IMR-90 (cell line): ENCODE data around the gene SLC6A4. TPM values are rescaled to one million over a fixed set of nuclear protein-coding genes. Genes with fewer than 3 reads are reported as not detected.

Experiments
- ATAC-seq: fragments of 200-7000 bp; cut with Tn5 transposase; 2 replicates; pipeline ENCODE4 v1.9.1; 2020; ENCODE audit warnings: low read depth, mild to moderate bottlenecking, moderate library complexity
- BruUV-seq: library from RNA; stranded (reverse); fragments of 400-500 nt; replicated peaks from 2 replicates; lab custom pipeline; 2021; lab: Mats Ljungman, UMichigan
- CTCF ChIA-PET: fragments of 300-600 bp; formaldehyde crosslinking; extraction: SDS; loops from one replicate; lab custom pipeline; 2021; ENCODE audit warnings: antibody characterized with exemption; lab: Yijun Ruan, JAX
- POLR2A ChIA-PET: fragments of 300-600 bp; sonication (Branson Sonifier 250); formaldehyde crosslinking; loops from one replicate; lab custom pipeline; 2022; ENCODE audit warnings: antibody characterized with exemption; ENCODE audit not compliant: unreplicated experiment; lab: Charles Lee
- DNase-seq: peaks from one replicate; pipeline ENCODE4 v3.0.0; 2013
- H2AFZ ChIP-seq: replicated peaks from 2 replicates; pipeline ENCODE3; 2013; ENCODE audit warnings: low read length, mild to moderate bottlenecking; ENCODE audit not compliant: poor library complexity
- H2AK5ac ChIP-seq: 2 replicates; pipeline ENCODE4 v1.6.1; 2013; ENCODE audit warnings: low read depth, low read length, inconsistent platforms
- H2AK9ac ChIP-seq: replicated peaks from 2 replicates; pipeline ENCODE3; 2013; ENCODE audit warnings: mild to moderate bottlenecking, low read depth, low read length, moderate library complexity; ENCODE audit not compliant: poor library complexity
- H2BK120ac ChIP-seq: 2 replicates; pipeline ENCODE4 v1.6.1; 2013; ENCODE audit warnings: low read depth, low read length, inconsistent platforms
- H2BK15ac ChIP-seq: 3 replicates; pipeline ENCODE4 v1.6.1; 2013; ENCODE audit warnings: low read depth, low read length, inconsistent platforms
- H2BK20ac ChIP-seq: 2 replicates; pipeline ENCODE4 v1.6.1; 2013; ENCODE audit warnings: low read depth, mild to moderate bottlenecking, inconsistent platforms, low read length, moderate library complexity
- H2BK5ac ChIP-seq: 2 replicates; pipeline ENCODE4 v1.6.1; 2013; ENCODE audit warnings: mild to moderate bottlenecking, low read depth, low read length, inconsistent platforms; ENCODE audit not compliant: poor library complexity, severe bottlenecking
- H3K14ac ChIP-seq: replicated peaks from 2 replicates; pipeline ENCODE4 v1.6.1; 2013; ENCODE audit warnings: low read depth, low read length, inconsistent platforms
- H3K18ac ChIP-seq: 2 replicates; pipeline ENCODE4 v1.6.1; 2013; ENCODE audit warnings: low read depth, low read length, control low read depth
- H3K23ac ChIP-seq: 2 replicates; pipeline ENCODE4 v1.6.1; 2013; ENCODE audit warnings: low read depth, low read length, inconsistent platforms
- H3K27ac ChIP-seq: 2 replicates; pipeline ENCODE4 v1.5.1; 2013; ENCODE audit warnings: mild to moderate bottlenecking, control low read depth, low read length; ENCODE audit not compliant: insufficient read depth
- H3K27me3 ChIP-seq: 2 replicates; pipeline ENCODE4 v1.6.1; 2013; ENCODE audit warnings: low read length; ENCODE audit not compliant: control insufficient read depth, insufficient read depth
- H3K36me3 ChIP-seq: 2 replicates; pipeline ENCODE4 v1.6.1; 2013; ENCODE audit warnings: low read length, mixed read lengths; ENCODE audit not compliant: control insufficient read depth, insufficient read depth
- H3K4ac ChIP-seq: 2 replicates; pipeline ENCODE4 v1.6.1; 2013; ENCODE audit warnings: low read depth, low read length, inconsistent platforms
- H3K4me1 ChIP-seq: 2 replicates; pipeline ENCODE4 v1.6.1; 2013; ENCODE audit warnings: low read length, mixed read lengths; ENCODE audit not compliant: control insufficient read depth, insufficient read depth
- H3K4me2 ChIP-seq: 2 replicates; pipeline ENCODE4 v1.6.1; 2013; ENCODE audit warnings: low read depth, mild to moderate bottlenecking, control low read depth, low read length, moderate library complexity
- H3K4me3 ChIP-seq: 2 replicates; pipeline ENCODE4 v1.5.1; 2013; ENCODE audit warnings: low read depth, mild to moderate bottlenecking, control low read depth, low read length, moderate library complexity; ENCODE audit not compliant: insufficient read depth
- H3K56ac ChIP-seq: 2 replicates; pipeline ENCODE4 v1.6.1; 2013; ENCODE audit warnings: low read length, inconsistent platforms; ENCODE audit not compliant: insufficient read depth; ENCODE audit errors: extremely low read depth
- H3K79me1 ChIP-seq, 2 experiments: 2 replicates each; pipeline ENCODE4 v1.6.1; 2013; ENCODE audit warnings: low read length in 2 of 2, inconsistent platforms in 1 of 2, low read depth in 1 of 2
- H3K9ac ChIP-seq: 2 replicates; pipeline ENCODE4 v1.6.1; 2013; ENCODE audit warnings: low read depth, low read length, control low read depth
- H3K9me1 ChIP-seq: 2 replicates; pipeline ENCODE4 v1.6.1; 2013; ENCODE audit warnings: low read length, inconsistent platforms; ENCODE audit not compliant: insufficient read depth
- H3K9me3 ChIP-seq: 2 replicates; pipeline ENCODE4 v1.6.1; 2013; ENCODE audit warnings: low read length; ENCODE audit not compliant: control insufficient read depth, insufficient read depth
- H4K20me1 ChIP-seq: 2 replicates; pipeline ENCODE4 v1.6.1; 2013; ENCODE audit warnings: low read length, inconsistent platforms; ENCODE audit not compliant: insufficient read depth
- H4K5ac ChIP-seq: 2 replicates; pipeline ENCODE4 v1.6.1; 2013; ENCODE audit warnings: mild to moderate bottlenecking, low read depth, low read length, control low read depth
- H4K8ac ChIP-seq, 2 experiments: 2 replicates each; pipeline ENCODE4 v1.6.1; 2013; ENCODE audit warnings: low read depth in 2 of 2, low read length in 2 of 2, control low read depth in 1 of 2, inconsistent platforms in 1 of 2
- H4K91ac ChIP-seq: 2 replicates; pipeline ENCODE4 v1.6.1; 2013; ENCODE audit warnings: low read depth, low read length, inconsistent platforms; ENCODE audit not compliant: insufficient read depth
- BHLHE40 ChIP-seq: fragments of 150-350 bp; IDR thresholded peaks from 2 replicates; pipeline ENCODE4 v1.6.1; 2016; ENCODE audit warnings: mild to moderate bottlenecking, low read depth, low read length
- FOS ChIP-seq: fragments of 150-350 bp; IDR thresholded peaks from 2 replicates; pipeline ENCODE4 v1.6.1; 2016; ENCODE audit warnings: low read depth, low read length
- MAFK ChIP-seq: IDR thresholded peaks from 2 replicates; pipeline ENCODE4 v1.6.1; 2012; ENCODE audit warnings: low read depth, low read length, improper control_type of control experiment
- MAZ ChIP-seq: IDR thresholded peaks from 2 replicates; pipeline ENCODE4 v1.6.1; 2012; ENCODE audit warnings: low read depth, mild to moderate bottlenecking, low read length, improper control_type of control experiment, moderate library complexity, borderline replicate concordance
- MXI1 ChIP-seq: IDR thresholded peaks from 2 replicates; pipeline ENCODE4 v1.6.1; 2012; ENCODE audit warnings: low read depth, mild to moderate bottlenecking, low read length, moderate library complexity, borderline replicate concordance
- NFE2L2 ChIP-seq: fragments of 150-350 bp; IDR thresholded peaks from 2 replicates; pipeline ENCODE4 v1.6.1; 2016; ENCODE audit warnings: low read depth, mild to moderate bottlenecking, low read length
- POLR2A ChIP-seq: IDR thresholded peaks from 2 replicates; pipeline ENCODE4 v1.6.1; 2012; ENCODE audit warnings: mild to moderate bottlenecking, low read depth, low read length
- RAD21 ChIP-seq: IDR thresholded peaks from 2 replicates; pipeline ENCODE4 v1.6.1; 2012; ENCODE audit warnings: low read length, improper control_type of control experiment
- RCOR1 ChIP-seq: IDR thresholded peaks from 2 replicates; pipeline ENCODE4 v1.6.1; 2012; ENCODE audit warnings: mild to moderate bottlenecking, low read length, improper control_type of control experiment; ENCODE audit not compliant: insufficient replicate concordance
- RFX5 ChIP-seq: IDR thresholded peaks from 2 replicates; pipeline ENCODE4 v1.8.0; 2012; ENCODE audit warnings: low read depth, mild to moderate bottlenecking, low read length, moderate library complexity
- SMC3 ChIP-seq: fragments of 150-350 bp; IDR thresholded peaks from 2 replicates; pipeline ENCODE4 v1.6.1; 2016; ENCODE audit warnings: low read depth, mild to moderate bottlenecking, antibody characterized with exemption, low read length, moderate library complexity
- USF2 ChIP-seq: fragments of 150-350 bp; IDR thresholded peaks from 2 replicates; pipeline ENCODE4 v1.6.1; 2017; ENCODE audit warnings: mild to moderate bottlenecking, antibody characterized with exemption, low read length, low read depth
- WGBS, 2 experiments: methylation state at CpG; one replicate each; pipeline versions ENCODE4 v1.1.5 to v1.1.7; 2013; ENCODE audit warnings: missing lambda C conversion rate in 2 of 2; ENCODE audit not compliant: insufficient read length in 1 of 2; ENCODE audit errors: extremely low coverage in 2 of 2; 5-methylcytosine and 5-hydroxymethylcytosine counted together
- dilution Hi-C: fragments of 300-500 bp; cut with HindIII; formaldehyde crosslinking; loops from one replicate; pipeline ENCODE4 v1.14.3; 2018; ENCODE audit warnings: low sequenced_read_pairs; ENCODE audit not compliant: unreplicated experiment
- in situ Hi-C: fragments of 300-500 bp; cut with MboI; formaldehyde crosslinking; loops from 3 replicates; pipeline ENCODE4 v1.14.3; 2019; ENCODE audit warnings: low sequenced_read_pairs, inconsistent platforms, mixed read lengths
- intact Hi-C: fragments of 100-400 bp; cut with micrococcal nuclease; formaldehyde crosslinking; loops from 2 replicates; pipeline ENCODE4 v1.10.0; 2022
- polyA plus RNA-seq, 3 experiments: library from polyadenylated mRNA; depleted of rRNA; stranded (reverse); fragments of >200 nt; gene quantifications; 2 replicates each; pipeline ENCODE4 v1.2.3, GENCODE V29; 2012; ENCODE audit warnings: low replicate concordance in 1 of 3
- total RNA-seq: library from RNA; depleted of rRNA; stranded (reverse); fragments of >200 nt; gene quantifications from 2 replicates; pipeline ENCODE4 v1.2.3, GENCODE V29; 2012
- TF ChIP-seq, protein P1 (sequence below): fragments of 150-350 bp; IDR thresholded peaks from 2 replicates; pipeline ENCODE4 v1.6.1; 2016; ENCODE audit warnings: low read depth, mild to moderate bottlenecking, low read length, moderate library complexity, borderline replicate concordance

Gene SLC6A4
- total and polyA plus RNA-seq, 2 of the 4 experiments (the other 2 are of a cell fraction), result under 0.01 TPM; not detected in 1

GRCh38 chr17:30253312-30253711, 17.8 kb upstream of the SLC6A4 start:
- CTCF ChIA-PET, result no interaction called here
- Histone ChIP-seq H3K23ac (no peak overlapping the region), H3K4me1 (peaks cover 2% of the 10 kb centered on the region; the same call in 1 of the 2 replicates), H3K4ac (no peak overlapping the region), H4K5ac (no peak overlapping the region), H3K9ac (no peak overlapping the region), H4K8ac (no peak overlapping the region), H4K20me1 (no peaks in the 10 kb centered on the region), H3K79me1 (peaks cover 14 to 15% of the 10 kb centered on the region in 2 experiments; a peak in 3 of 4 replicates), H2BK15ac (no peak overlapping the region), H3K27ac (no peak overlapping the region), H3K9me3 (no peaks in the 10 kb centered on the region), H3K14ac (no peak overlapping the region), H2BK20ac (no peak overlapping the region), H2BK120ac (no peak overlapping the region), H3K4me2 (no peak overlapping the region), H4K91ac (no peak overlapping the region), H3K9me1 (peaks cover 5% of the 10 kb centered on the region; the same call in 1 of the 2 replicates), H2AFZ (no peak overlapping the region), H3K4me3 (no peak overlapping the region), H3K36me3 (peaks cover 17% of the 10 kb centered on the region), H3K18ac (no peak overlapping the region), H2BK5ac (no peak overlapping the region), H2AK9ac (no peak overlapping the region), H3K27me3 (no peaks in the 10 kb centered on the region), H2AK5ac (no peak overlapping the region), H3K56ac (no peak overlapping the region)
- POLR2A ChIA-PET, result no interaction called here
- intact Hi-C loops (no loop called here), dilution Hi-C loops (no loop called here), in situ Hi-C loops (no loop called here)
- TF ChIP-seq SMC3, result no peak
- TF ChIP-seq, protein P1, sequence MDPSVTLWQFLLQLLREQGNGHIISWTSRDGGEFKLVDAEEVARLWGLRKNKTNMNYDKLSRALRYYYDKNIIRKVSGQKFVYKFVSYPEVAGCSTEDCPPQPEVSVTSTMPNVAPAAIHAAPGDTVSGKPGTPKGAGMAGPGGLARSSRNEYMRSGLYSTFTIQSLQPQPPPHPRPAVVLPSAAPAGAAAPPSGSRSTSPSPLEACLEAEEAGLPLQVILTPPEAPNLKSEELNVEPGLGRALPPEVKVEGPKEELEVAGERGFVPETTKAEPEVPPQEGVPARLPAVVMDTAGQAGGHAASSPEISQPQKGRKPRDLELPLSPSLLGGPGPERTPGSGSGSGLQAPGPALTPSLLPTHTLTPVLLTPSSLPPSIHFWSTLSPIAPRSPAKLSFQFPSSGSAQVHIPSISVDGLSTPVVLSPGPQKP, result no peak
- no peak for TF ChIP-seq USF2
- TF ChIP-seq MAZ, result no peak
- TF ChIP-seq MAFK, result no peak
- no peak for TF ChIP-seq POLR2A
- no peak for TF ChIP-seq NFE2L2
- no peak for TF ChIP-seq RCOR1
- TF ChIP-seq RFX5, result no peak
- TF ChIP-seq MXI1, result no peak
- no peak for TF ChIP-seq RAD21
- no peak for TF ChIP-seq BHLHE40
- no peak for TF ChIP-seq FOS
- DNase-seq (no peak), ATAC-seq (no peak)
- WGBS, 2 experiments, result no CpG with 5 or more reads among the region's 7 CpGs
- BruUV-seq, result no TSS peak
